Fibroblast of lung (primary cell): ENCODE results near the gene HEPACAM. TPM values are rescaled to one million over a fixed set of nuclear protein-coding genes. Genes with fewer than 3 reads are reported as not detected.
A peak's percentile ranks its signal among the peaks of the same experiment; 100 is the strongest.

Experiments used
- DNase-seq, 2 donors: peaks; one replicate each; pipeline versions ENCODE4 v3.0.0 to v3.0.0-alpha.2; 2010; ENCODE audit warnings: low read depth in 2 of 2
- H2AFZ ChIP-seq: 2 replicates; pipeline ENCODE4 v1.5.1; 2012; ENCODE audit warnings: low read length, control low read depth, inconsistent platforms
- H3K27ac ChIP-seq: 2 replicates; pipeline ENCODE4 v1.5.1; 2011; ENCODE audit warnings: low read length, control low read depth; ENCODE audit not compliant: insufficient read depth
- H3K27me3 ChIP-seq: 2 replicates; pipeline ENCODE4 v1.5.1; 2011; ENCODE audit warnings: mild to moderate bottlenecking, low read length; ENCODE audit not compliant: control insufficient read depth, insufficient read depth
- H3K36me3 ChIP-seq: 2 replicates; pipeline ENCODE4 v1.5.1; 2011; ENCODE audit warnings: low read length; ENCODE audit not compliant: control insufficient read depth, insufficient read depth
- H3K4me1 ChIP-seq: 2 replicates; pipeline ENCODE4 v1.5.1; 2011; ENCODE audit warnings: low read length; ENCODE audit not compliant: control insufficient read depth, insufficient read depth; ENCODE audit errors: extremely low read depth
- H3K4me2 ChIP-seq: 2 replicates; pipeline ENCODE4 v1.5.1; 2011; ENCODE audit warnings: low read length, control low read depth; ENCODE audit not compliant: insufficient read depth; ENCODE audit errors: extremely low read depth
- H3K4me3 ChIP-seq, 4 experiments: fragments of 200-600 bp in 1 of 4; sonication (generic) in 1 of 4; replicated peaks in 1 of 4; 2 replicates each; pipeline ENCODE4 v1.5.1; 2011 to 2016; ENCODE audit warnings: low read length in 4 of 4, low read depth in 3 of 4, mild to moderate bottlenecking in 3 of 4, control low read depth in 2 of 4, inconsistent platforms in 1 of 4, mixed read lengths in 1 of 4; ENCODE audit not compliant: insufficient read depth in 1 of 4; ENCODE audit errors: control extremely low read depth in 1 of 4
- H3K79me2 ChIP-seq: 2 replicates; pipeline ENCODE4 v1.5.1; 2012; ENCODE audit warnings: mild to moderate bottlenecking, low read length, inconsistent platforms; ENCODE audit not compliant: control insufficient read depth, insufficient read depth
- H3K9ac ChIP-seq: 2 replicates; pipeline ENCODE4 v1.5.1; 2011; ENCODE audit warnings: mild to moderate bottlenecking, low read length, control low read depth; ENCODE audit not compliant: insufficient read depth
- H3K9me3 ChIP-seq: 2 replicates; pipeline ENCODE4 v1.5.1; 2012; ENCODE audit warnings: low read depth, low read length; ENCODE audit not compliant: control insufficient read depth, insufficient read depth
- H4K20me1 ChIP-seq: 2 replicates; pipeline ENCODE4 v1.5.1; 2011; ENCODE audit warnings: low read length; ENCODE audit not compliant: control insufficient read depth, insufficient read depth; ENCODE audit errors: extremely low read depth
- CTCF ChIP-seq, 2 donors: IDR thresholded peaks in 1 of 2; conservative IDR thresholded peaks in 1 of 2; 1 replicate in 1 of 2; 2 replicates in 1 of 2; pipeline ENCODE4 v1.5.1; 2011 to 2012; ENCODE audit warnings: low read length in 2 of 2, control low read depth in 1 of 2, inconsistent platforms in 1 of 2, low read depth in 1 of 2, mild to moderate bottlenecking in 1 of 2
- EZH2 ChIP-seq: IDR thresholded peaks from 2 replicates; pipeline ENCODE4 v1.5.1; 2012; ENCODE audit warnings: low read length, control low read depth, mild to moderate bottlenecking; ENCODE audit errors: missing control alignments
- polyA plus RNA-seq, 2 donors: library from polyadenylated mRNA; depleted of rRNA in 1 of 2; stranded (reverse) in 1 of 2; unstranded in 1 of 2; fragments of >200 nt; gene quantifications; 2 replicates each; pipeline ENCODE4 v1.2.1, GENCODE V29; 2011 to 2012; ENCODE audit warnings: missing spikeins in 1 of 2
- total RNA-seq: library from RNA; depleted of rRNA; stranded (reverse); fragments of >200 nt; gene quantifications from 2 replicates; pipeline ENCODE4 v1.2.1, GENCODE V29; 2014

Gene HEPACAM
- total and polyA plus RNA-seq, 2 donors (not counting 1 experiment from before 2014, with no cell fraction given) = under 0.01 to 0.11 TPM

GRCh38 chr11:124878759-124879492 lies 56.9 kb downstream of the HEPACAM start:
- TF ChIP-seq EZH2 (no peak), CTCF (conservative IDR thresholded peaks at IDR 0.05 in 1 of 2, IDR thresholded peaks at IDR 0.05 in 1 of 2; ENCODE audit: low read depth in 1 of 2, low read length in 2 of 2) (no peak)
- Histone ChIP-seq H3K27ac (no peak overlapping the region), H3K4me3 (no peak overlapping the region), H3K9me3 (no peaks in the 10 kb centered on the region), H3K9ac (no peak overlapping the region), H3K36me3 (no peaks in the 10 kb centered on the region), H3K4me1 (peaks cover 6% of the 10 kb centered on the region), H4K20me1 (no peaks in the 10 kb centered on the region), H3K4me2 (no peak overlapping the region), H3K79me2 (no peaks in the 10 kb centered on the region), H2AFZ (no peak overlapping the region), H3K27me3 (no peaks in the 10 kb centered on the region)
- no peak for DNase-seq

- Histone ChIP-seq H3K4me2 (no peak overlapping the region), H3K27me3 (peaks cover 4% of the 10 kb centered on the region), H3K4me3 (no peak overlapping the region), H3K36me3 (no peaks in the 10 kb centered on the region), H2AFZ (no peak overlapping the region), H3K27ac (no peak overlapping the region), H3K9me3 (no peaks in the 10 kb centered on the region), H4K20me1 (no peaks in the 10 kb centered on the region), H3K4me1 (peaks cover 6% of the 10 kb centered on the region), H3K79me2 (no peaks in the 10 kb centered on the region), H3K9ac (no peak overlapping the region)
- no peak for DNase-seq
- TF ChIP-seq CTCF (conservative IDR thresholded peaks at IDR 0.05 in 1 of 2, IDR thresholded peaks at IDR 0.05 in 1 of 2; ENCODE audit: low read depth in 1 of 2, low read length in 2 of 2) (no peak), EZH2 (no peak)
These were observed 57.7 kb downstream of the HEPACAM start for GRCh38 chr11:124877910-124878758.

- DNase-seq = no peak
- no peaks in the 10 kb centered on the region for H3K9me3 ChIP-seq
- no peaks in the 10 kb centered on the region for H3K79me2 ChIP-seq
- H3K4me1 ChIP-seq = peaks cover 3% of the 10 kb centered on the region
- H3K27ac ChIP-seq = no peak overlapping the region
- H3K27me3 ChIP-seq = peaks cover 10% of the 10 kb centered on the region
- H4K20me1 ChIP-seq = no peaks in the 10 kb centered on the region
- H2AFZ ChIP-seq = no peak overlapping the region
- no peak overlapping the region for H3K4me2 ChIP-seq
- TF ChIP-seq EZH2 (no peak), CTCF (conservative IDR thresholded peaks at IDR 0.05 in 1 of 2, IDR thresholded peaks at IDR 0.05 in 1 of 2; ENCODE audit: low read depth in 1 of 2, low read length in 2 of 2) (no peak)
- peak overlapping the region in 2 of 4 experiments; percentile 66 for H3K4me3 ChIP-seq
- no peaks in the 10 kb centered on the region for H3K36me3 ChIP-seq
- no peak overlapping the region for H3K9ac ChIP-seq
These were observed 58.3 kb downstream of the HEPACAM start for GRCh38 chr11:124877631-124877909.
